GM19193 (cell line): Measurements from ENCODE around the gene NUP35.

Experiments used
- POLR2A ChIP-seq: IDR thresholded peaks from 4 replicates; pipeline ENCODE4 v1.6.1; 2011; ENCODE audit not compliant: insufficient read depth, insufficient read length; ENCODE audit errors: extremely low read depth

The NUP35 gene, protein sequence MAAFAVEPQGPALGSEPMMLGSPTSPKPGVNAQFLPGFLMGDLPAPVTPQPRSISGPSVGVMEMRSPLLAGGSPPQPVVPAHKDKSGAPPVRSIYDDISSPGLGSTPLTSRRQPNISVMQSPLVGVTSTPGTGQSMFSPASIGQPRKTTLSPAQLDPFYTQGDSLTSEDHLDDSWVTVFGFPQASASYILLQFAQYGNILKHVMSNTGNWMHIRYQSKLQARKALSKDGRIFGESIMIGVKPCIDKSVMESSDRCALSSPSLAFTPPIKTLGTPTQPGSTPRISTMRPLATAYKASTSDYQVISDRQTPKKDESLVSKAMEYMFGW

GRCh38 chr2:183124222-183124956, at the start of gene NUP35:
Gene NUP35, plus strand, starts transcription at chr2:183124443. Its CDS starts 15 bp downstream, at chr2:183124458.
- peak; percentile 67 for TF ChIP-seq POLR2A

GRCh38 chr2:183078163-183078463, 46.1 kb upstream of the NUP35 start:
- TF ChIP-seq POLR2A: no peak

DNA sequence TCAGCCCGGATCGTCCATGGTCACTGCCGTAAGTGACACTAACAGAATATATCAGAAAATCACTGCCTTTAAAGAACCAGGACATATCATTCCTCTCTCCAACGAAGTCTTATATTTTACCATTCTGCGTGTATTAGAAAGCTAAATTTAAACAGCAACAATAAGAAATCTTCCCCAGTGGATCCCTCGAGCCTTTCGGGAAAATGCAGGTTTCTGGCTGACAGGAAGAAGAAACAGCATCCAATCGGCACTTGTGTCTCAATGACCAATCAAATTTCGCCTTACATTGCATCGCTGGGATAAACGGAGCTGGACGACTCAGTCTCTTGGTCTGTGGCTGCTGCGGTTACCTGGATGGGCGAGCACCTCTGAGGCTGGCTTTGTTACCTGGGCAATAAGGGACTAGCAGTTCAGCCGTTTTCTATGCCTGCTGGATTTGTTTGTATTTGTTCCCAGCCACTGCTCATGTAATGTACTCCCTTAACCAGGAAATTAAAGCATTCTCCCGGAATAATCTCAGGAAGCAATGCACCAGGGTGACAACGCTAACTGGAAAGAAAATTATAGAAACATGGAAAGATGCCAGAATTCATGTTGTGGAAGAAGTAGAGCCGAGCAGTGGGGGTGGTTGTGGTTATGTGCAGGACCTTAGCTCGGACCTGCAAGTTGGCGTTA, 45.6 kb upstream of the NUP35 start, which contains the start of gene DUSP19:
Gene DUSP19, plus strand, starts transcription at position 284 of the 675 bp plus-strand sequence. Its CDS starts 187 bp downstream, at position 471.
- TF ChIP-seq POLR2A: peak; percentile 68

GRCh38 chr2:183079139-183079775, 45.0 kb upstream of the NUP35 start:
- TF ChIP-seq POLR2A: no peak

- TF ChIP-seq POLR2A: no peak
Observed at GRCh38 chr2:183081911-183082310, 42.3 kb upstream of the NUP35 start.

DNA sequence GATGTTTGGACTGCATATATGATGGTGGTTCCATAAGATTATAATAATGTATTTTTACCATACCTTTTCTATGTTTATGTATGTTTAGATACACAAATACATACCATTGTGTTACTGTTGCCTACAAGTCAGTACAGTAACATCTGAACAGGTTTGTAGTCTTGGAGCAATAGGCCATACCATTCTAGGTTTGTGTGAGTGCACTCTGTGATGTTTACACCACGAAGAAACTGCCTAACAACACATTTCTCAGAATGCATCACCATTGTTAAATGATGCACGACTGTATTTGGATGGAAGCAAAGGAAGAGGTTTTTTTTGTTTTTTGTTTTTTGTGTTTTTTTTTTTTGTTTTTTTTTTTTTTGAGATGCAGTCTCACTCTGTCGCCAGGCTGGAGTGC, 36.2 kb upstream of the NUP35 start:
- no peak for TF ChIP-seq POLR2A

GRCh38 chr2:183089192-183089851, 34.9 kb upstream of the NUP35 start:
- no peak for TF ChIP-seq POLR2A

DNA sequence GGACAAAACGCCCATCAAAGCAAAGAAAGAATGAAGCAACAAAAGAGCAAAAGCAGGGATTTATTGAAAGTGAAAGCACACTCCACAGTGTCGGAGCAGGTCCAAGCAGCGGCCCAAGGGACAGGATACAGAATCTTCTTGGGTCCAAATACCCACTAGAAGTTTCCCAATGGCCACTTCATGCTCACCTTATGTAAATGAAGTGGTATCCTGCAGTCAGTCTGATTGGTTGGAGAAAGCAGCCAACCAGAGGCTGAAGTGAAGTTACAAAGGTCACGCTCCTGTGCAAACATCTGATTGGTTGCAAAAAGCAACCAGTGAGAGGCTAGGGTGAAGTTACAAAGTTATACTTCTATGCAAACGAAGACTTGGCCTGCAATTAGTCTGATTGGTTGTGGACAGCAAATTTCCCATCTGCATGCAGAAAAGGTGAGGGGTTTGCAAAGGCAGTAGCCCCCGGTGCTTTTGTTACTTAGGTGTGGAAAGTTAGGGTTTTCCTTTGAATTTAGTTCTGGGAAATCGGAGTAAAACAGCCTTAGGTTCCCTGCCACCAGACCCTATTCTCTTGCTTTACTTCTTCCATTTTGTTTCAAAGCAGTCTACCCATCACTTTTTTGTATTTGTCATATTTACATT, 32.8 kb upstream of the NUP35 start:
- TF ChIP-seq POLR2A: no peak

DNA sequence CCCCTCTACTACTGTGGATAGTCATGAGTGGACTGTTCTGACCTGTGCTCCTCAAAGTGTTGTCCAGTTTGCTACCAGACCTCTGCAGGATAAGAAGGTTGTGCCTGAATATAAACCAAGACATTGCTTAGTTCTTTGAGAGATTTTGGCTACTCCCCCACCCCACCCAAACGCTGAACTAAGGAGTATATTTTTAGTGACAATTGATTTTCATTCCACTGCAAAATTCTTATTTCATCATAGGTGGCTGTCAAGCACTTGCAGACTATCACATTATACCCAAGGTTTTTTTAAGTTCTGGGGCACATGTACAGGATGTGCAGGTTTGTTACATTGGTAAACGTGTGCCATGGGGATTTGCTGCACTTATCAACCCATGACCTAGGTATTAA, 32.3 kb upstream of the NUP35 start:
- TF ChIP-seq POLR2A: no peak

DNA sequence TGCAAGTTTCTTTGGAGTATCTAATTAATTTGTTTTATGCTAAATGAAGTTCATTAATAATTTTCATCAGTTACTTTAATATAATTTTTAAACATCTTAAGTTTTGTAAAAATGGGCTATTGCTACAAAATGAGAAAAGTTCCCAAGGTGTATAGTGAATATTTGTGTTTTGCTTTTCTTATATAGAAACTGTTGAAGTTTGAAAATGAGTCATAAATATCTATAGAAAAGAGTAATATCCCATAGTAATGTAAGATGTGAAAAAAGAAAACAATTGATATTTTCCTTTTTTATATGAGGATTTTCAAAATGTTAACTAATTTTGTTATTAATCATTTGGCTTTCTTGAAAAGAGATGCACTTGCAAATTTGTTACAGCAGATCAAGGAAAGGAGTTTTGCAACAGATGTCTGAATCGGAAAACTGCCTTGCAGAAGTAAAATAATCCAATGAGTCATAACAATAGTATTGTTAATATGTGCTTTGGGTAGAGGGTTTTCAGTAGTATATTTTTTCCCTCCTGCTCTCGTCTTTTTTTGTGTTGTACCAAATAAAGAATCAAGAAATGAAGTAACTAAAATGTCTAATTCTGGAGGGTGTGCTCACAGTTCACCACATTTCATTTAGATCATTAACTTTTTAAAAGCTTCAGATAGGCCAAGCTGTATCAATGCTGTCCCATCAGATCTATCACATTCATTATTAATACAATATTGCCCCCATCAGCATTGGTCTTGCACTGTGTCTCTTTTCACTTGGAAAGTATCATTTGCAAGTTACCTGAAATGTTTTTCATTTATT, 30.2 kb upstream of the NUP35 start:
- TF ChIP-seq POLR2A: no peak

DNA sequence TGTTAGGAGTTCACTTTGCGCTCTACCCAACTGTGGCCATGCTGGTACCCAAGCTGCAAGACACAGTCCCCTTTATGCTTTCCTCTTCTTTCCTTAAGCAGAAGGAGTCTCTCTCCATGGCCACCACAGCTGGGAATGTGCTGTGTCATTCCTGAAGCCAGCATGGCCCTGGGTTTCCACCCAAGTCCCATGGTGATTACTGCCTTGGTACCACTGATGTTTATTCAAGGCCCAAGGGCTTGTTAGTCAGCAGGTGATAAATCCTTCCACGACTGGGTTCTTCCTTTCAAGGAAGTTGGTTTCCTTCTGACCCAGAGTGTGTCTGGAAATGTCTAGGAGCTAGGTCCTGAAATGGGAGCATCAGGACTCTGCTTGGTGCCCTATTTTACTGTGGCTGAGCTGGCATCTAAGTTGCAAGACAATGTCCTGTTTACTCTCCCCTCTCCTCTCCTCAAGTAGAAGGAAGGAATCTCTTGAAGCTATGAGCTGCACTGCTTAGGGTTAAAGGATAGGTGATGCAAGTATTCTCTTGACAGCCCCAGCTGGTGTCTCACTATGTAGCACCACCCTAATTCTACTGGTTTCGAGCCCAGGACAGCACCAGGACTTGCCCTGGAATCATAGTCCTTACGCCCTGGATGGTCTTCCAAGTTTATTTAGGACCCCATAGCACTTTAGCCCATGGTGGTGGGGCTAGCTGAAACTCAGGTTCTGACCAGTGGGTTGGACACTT, 18.7 kb upstream of the NUP35 start:
- no peak for TF ChIP-seq POLR2A

GRCh38 chr2:183112577-183112976, 11.7 kb upstream of the NUP35 start:
- TF ChIP-seq POLR2A: no peak

GRCh38 chr2:183113630-183114029, 10.6 kb upstream of the NUP35 start:
- TF ChIP-seq POLR2A: no peak
